K562 (cell line): ENCODE measurements around the gene SYNE2.

ENCODE experiments used
- BRCA1 ChIP-seq, 2 experiments: fragments of 450-650 bp in 1 of 2; sonication (generic) in 1 of 2; formaldehyde crosslinking in 1 of 2; IDR thresholded peaks; 2 replicates each; pipeline versions ENCODE4 v1.5.0 to v1.6.1; 2017 to 2020; ENCODE audit warnings: mild to moderate bottlenecking in 1 of 2, missing genetic modification reagents in 1 of 2
- POLR2A ChIP-seq: fragments of 450-650 bp; conservative IDR thresholded peaks from 2 replicates; pipeline ENCODE4 v1.6.1; 2016
- RAD21 ChIP-seq, 2 experiments: fragments of 250-450 bp in 1 of 2; fragments of 450-650 bp in 1 of 2; sonication (Bioruptor Pico) in 1 of 2; formaldehyde crosslinking in 1 of 2; IDR thresholded peaks in 1 of 2; conservative IDR thresholded peaks in 1 of 2; 2 replicates each; pipeline versions ENCODE4 v1.4.0 to v1.8.0; 2020 to 2022; ENCODE audit warnings: mild to moderate bottlenecking in 2 of 2, moderate library complexity in 1 of 2
- RBM39 ChIP-seq: fragments of 200-400 bp; formaldehyde crosslinking; optimal IDR thresholded peaks from 2 replicates; pipeline ENCODE3; 2018; ENCODE audit warnings: low read depth, low read length
- TAF15 ChIP-seq: fragments of 200-400 bp; formaldehyde crosslinking; IDR thresholded peaks from 2 replicates; pipeline ENCODE4 v1.6.1; 2017; ENCODE audit warnings: mild to moderate bottlenecking, low read depth, low read length, moderate library complexity
- ZBTB8A ChIP-seq: fragments of 450-650 bp; IDR thresholded peaks from 2 replicates; pipeline ENCODE4 v1.6.1; 2018; ENCODE audit warnings: mild to moderate bottlenecking, moderate library complexity; ENCODE audit not compliant: partially characterized antibody
- ZNF263 ChIP-seq: sonication (generic); formaldehyde crosslinking; IDR thresholded peaks from 2 replicates; pipeline ENCODE4 v1.8.0; 2022; ENCODE audit warnings: mild to moderate bottlenecking, missing genetic modification reagents, borderline replicate concordance
- ZNF407 ChIP-seq: fragments of 450-650 bp; IDR thresholded peaks from 2 replicates; pipeline ENCODE4 v1.6.1; 2016; ENCODE audit warnings: low read depth
- ZNF740 ChIP-seq, 3 experiments: fragments of 200-800 bp in 1 of 3; sonication (Bioruptor generic) in 1 of 3; sonication (generic) in 1 of 3; formaldehyde crosslinking in 1 of 3; IDR thresholded peaks; 2 replicates each; pipeline versions ENCODE4 v1.6.1 to v1.8.0; 2016 to 2022; ENCODE audit warnings: mild to moderate bottlenecking in 2 of 3, missing compliant biosample characterization in 2 of 3, missing genetic modification characterization in 2 of 3, missing genetic modification reagents in 1 of 3
- ZZZ3 ChIP-seq: fragments of 450-650 bp; IDR thresholded peaks from 2 replicates; pipeline ENCODE4 v1.6.1; 2016; ENCODE audit warnings: antibody characterized with exemption, mild to moderate bottlenecking, moderate library complexity
- TF ChIP-seq, protein P1 (sequence below), 2 experiments: fragments of 450-650 bp; formaldehyde crosslinking in 1 of 2; IDR thresholded peaks; 2 replicates each; pipeline versions ENCODE4 v1.4.0 to v1.6.1; 2014 to 2020; ENCODE audit warnings: mild to moderate bottlenecking in 2 of 2, borderline replicate concordance in 1 of 2, low read depth in 1 of 2

DNA sequence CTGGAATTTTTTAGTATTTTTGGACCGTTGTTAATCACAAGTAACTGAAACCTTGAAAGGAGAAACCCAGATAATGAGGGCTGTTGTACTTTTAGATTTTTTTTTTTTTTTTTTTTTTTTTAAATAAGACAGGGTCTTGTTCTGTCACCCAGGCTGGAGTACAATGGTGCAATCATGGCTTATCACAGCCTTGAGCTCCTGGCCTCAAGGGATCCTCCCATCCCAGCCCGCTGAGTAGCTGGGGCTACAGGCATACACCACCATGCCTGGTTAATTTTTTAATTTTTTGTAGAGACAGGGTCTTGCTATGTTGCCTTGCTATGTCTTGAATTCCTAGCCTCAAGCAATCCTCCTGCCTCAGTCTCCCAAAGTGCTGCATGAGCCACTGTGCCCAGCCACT, 211.6 kb downstream of the SYNE2 start:
- no peak for TF ChIP-seq ZNF740 (CRISPR knock-in tag; IDR thresholded peaks at IDR 0.05)
- no peak for TF ChIP-seq ZNF740 (tag; IDR thresholded peaks at IDR 0.05)
- no peak for TF ChIP-seq POLR2A
- TF ChIP-seq TAF15, result no peak
- TF ChIP-seq, protein P1, sequence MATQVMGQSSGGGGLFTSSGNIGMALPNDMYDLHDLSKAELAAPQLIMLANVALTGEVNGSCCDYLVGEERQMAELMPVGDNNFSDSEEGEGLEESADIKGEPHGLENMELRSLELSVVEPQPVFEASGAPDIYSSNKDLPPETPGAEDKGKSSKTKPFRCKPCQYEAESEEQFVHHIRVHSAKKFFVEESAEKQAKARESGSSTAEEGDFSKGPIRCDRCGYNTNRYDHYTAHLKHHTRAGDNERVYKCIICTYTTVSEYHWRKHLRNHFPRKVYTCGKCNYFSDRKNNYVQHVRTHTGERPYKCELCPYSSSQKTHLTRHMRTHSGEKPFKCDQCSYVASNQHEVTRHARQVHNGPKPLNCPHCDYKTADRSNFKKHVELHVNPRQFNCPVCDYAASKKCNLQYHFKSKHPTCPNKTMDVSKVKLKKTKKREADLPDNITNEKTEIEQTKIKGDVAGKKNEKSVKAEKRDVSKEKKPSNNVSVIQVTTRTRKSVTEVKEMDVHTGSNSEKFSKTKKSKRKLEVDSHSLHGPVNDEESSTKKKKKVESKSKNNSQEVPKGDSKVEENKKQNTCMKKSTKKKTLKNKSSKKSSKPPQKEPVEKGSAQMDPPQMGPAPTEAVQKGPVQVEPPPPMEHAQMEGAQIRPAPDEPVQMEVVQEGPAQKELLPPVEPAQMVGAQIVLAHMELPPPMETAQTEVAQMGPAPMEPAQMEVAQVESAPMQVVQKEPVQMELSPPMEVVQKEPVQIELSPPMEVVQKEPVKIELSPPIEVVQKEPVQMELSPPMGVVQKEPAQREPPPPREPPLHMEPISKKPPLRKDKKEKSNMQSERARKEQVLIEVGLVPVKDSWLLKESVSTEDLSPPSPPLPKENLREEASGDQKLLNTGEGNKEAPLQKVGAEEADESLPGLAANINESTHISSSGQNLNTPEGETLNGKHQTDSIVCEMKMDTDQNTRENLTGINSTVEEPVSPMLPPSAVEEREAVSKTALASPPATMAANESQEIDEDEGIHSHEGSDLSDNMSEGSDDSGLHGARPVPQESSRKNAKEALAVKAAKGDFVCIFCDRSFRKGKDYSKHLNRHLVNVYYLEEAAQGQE (IDR thresholded peaks at IDR 0.05; ENCODE audit: borderline replicate concordance), result no peak
- TF ChIP-seq, protein P1 (CRISPR knock-in tag; IDR thresholded peaks at IDR 0.05; ENCODE audit: low read depth), result no peak
- no peak for TF ChIP-seq RBM39
- no peak for TF ChIP-seq ZNF407
- no peak for TF ChIP-seq ZNF263 (CRISPR knock-in tag)
- no peak for TF ChIP-seq RAD21 (CRISPR knock-in tag; conservative IDR thresholded peaks at IDR 0.05 in 1 of 2, IDR thresholded peaks at IDR 0.05 in 1 of 2)
- TF ChIP-seq ZBTB8A, result no peak
- no peak for TF ChIP-seq BRCA1 (IDR thresholded peaks at IDR 0.05)
- TF ChIP-seq BRCA1 (CRISPR knock-in tag; IDR thresholded peaks at IDR 0.05), result no peak
- no peak for TF ChIP-seq ZZZ3
